GM21528 (cell line): ENCODE measurements around the gene KIF4B.
"Not testable (repeated sequence)": the region's sequence is repeated elsewhere in the genome, so short reads cannot be mapped to it uniquely, and the experiment has no call there.

ENCODE experiments used
- ATAC-seq: cut with Tn5 transposase; IDR thresholded peaks from one replicate; pipeline ENCODE4 v1.9.1; 2021; ENCODE audit warnings: mild to moderate bottlenecking, moderate library complexity; ENCODE audit not compliant: unreplicated experiment, low FRiP score

Gene KIF4B, protein sequence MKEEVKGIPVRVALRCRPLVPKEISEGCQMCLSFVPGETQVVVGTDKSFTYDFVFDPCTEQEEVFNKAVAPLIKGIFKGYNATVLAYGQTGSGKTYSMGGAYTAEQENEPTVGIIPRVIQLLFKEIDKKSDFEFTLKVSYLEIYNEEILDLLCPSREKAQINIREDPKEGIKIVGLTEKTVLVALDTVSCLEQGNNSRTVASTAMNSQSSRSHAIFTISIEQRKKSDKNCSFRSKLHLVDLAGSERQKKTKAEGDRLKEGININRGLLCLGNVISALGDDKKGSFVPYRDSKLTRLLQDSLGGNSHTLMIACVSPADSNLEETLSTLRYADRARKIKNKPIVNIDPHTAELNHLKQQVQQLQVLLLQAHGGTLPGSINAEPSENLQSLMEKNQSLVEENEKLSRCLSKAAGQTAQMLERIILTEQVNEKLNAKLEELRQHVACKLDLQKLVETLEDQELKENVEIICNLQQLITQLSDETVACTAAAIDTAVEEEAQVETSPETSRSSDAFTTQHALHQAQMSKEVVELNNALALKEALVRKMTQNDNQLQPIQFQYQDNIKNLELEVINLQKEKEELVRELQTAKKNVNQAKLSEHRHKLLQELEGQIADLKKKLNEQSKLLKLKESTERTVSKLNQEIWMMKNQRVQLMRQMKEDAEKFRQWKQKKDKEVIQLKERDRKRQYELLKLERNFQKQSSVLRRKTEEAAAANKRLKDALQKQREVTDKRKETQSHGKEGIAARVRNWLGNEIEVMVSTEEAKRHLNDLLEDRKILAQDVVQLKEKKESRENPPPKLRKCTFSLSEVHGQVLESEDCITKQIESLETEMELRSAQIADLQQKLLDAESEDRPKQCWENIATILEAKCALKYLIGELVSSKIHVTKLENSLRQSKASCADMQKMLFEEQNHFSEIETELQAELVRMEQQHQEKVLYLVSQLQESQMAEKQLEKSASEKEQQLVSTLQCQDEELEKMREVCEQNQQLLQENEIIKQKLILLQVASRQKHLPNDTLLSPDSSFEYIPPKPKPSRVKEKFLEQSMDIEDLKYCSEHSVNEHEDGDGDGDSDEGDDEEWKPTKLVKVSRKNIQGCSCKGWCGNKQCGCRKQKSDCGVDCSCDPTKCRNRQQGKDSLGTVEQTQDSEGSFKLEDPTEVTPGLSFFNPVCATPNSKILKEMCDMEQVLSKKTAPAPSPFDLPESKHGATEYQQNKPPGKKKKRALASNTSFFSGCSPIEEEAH

DNA sequence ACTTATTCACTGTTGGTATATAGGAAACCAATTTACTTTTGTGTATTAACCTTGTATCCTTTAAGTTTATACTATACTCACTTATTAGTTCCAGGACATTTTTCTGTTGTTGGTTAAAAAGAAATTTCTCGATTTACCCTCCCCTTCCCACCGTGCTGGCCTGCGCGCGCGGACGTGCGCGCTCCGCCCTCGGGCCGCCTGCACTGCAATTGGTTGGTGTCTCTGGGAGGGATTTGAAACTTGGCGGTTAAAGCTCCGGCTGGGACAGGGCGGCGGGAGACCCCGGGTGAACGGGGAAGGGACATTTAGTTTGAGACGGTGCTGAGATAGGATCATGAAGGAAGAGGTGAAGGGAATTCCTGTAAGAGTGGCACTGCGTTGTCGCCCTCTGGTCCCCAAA, at the start of gene KIF4B:
KIF4B (plus strand) TSS at position 230 of the 400 bp plus-strand sequence; CDS start at position 335, 105 bp downstream.
- ATAC-seq = no peak

DNA sequence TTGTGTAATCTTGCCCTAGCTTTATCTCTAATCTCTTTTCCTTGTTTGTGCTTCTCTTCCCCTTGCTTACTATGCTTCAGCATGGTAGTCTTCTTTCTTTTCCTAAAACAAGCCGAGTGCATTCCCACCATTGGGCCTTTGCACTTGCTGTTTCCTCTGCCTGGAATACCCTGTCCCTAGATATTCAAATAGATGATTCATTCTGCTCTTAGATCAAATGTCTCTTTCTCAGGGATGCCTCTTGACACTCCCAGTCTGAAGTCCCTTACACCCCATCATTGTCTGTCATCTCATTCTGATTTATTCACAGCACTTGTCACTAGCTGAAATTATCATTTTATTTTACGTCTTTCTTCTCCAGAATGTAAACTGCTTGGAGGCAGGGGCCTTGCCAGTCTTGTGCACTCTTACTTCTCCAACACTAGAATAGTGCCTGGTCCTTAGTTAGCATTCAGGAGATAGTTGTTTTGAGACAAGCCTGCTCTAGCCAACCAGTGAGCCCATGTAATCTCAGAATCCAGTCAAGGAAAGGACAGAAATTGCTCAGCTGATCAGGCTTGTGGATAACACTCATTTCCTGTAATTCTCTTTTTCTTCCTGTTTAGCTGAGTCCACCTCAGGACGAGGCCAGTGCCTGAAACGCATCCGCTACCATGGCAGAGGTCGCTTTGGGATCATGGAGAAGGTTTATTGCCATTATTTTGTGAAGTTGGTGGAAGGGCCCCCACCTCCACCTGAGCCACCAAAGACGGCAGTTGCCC, 47.3 kb upstream of the KIF4B start:
- no peak for ATAC-seq

DNA sequence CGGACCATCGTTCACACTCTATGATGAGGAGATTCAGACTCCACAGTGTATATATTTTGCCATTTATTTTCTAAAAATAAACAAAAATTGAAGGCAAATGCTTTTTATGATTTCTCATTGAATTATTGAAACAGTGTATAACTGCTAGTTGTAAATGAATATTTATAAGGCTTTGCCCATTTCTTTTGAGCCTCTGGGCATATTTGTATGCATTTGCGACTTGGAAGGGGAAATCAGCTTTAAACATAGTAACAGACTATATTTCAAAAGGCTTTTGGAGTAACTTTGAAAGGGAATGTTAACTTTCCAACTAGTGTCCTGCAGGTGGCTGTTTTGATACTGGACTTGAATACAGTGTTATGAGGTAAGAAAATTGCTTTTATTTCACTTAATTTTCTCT, 46.7 kb upstream of the KIF4B start:
- ATAC-seq = no peak

DNA sequence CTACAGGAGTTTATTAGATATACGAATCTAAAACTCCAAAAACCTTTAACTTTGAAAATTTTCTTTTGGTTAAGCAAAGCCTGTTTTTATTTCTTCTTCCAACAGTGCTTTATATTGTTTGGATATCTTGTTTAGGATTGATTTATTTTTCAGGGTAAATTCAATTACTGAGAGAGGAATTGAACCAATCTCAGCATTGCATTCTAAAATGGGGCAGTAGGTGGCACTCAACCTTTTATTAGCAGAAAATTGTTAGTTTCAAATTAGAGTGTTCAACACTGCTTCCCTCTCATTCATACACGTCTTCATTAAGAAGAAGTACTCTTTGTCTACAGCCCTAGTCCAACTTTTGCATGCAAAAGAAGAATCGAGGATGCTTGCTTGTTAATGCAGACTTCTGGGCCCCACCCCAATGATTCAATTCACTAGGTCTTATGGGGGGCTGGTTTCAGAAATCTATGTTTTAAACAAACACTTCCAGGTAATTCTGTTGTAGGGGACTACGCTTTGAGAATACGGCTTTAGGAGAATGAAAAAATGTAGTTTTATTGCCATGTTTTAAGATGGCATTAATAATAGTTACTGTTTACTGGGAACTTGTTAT, 46.0 kb upstream of the KIF4B start:
- ATAC-seq = no peak

DNA sequence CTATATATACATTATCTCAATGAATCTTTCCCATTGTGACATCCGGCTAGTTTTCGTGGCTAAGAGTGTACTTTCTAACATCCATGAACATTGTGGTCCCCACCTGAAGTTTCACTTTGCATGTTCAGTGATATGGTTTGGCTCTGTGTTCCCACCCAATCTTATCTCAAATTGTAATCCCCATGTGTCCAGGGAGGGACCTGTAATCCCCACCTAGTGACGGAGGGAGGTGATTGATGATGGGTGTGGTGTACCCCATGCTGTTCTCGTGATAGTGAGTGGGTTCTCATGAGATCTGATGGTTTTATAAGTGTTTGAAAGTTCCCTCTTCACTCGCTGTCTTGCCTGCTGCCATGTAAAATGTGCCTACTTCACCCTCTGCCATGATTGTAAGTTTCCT, 44.6 kb upstream of the KIF4B start:
- no peak for ATAC-seq

DNA sequence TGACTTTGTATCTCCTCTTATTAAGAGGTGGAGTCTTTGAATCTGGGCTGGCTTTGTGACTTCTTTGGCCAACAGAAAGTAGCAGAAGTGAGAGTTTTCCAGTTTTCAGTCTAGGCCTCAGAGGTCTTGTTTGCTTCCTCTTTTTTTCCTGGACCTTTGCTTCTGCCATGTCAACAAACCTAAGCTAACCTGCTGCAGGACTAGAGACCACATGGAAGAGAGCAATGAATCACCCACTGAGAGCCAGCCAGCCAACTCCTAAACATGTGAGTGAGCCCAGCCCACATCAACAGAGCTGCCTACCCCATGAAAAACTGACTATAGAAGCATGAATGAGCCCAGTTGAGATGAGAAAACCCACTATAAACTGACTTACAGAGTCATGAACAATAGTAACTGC, 42.8 kb upstream of the KIF4B start:
- ATAC-seq = no peak

DNA sequence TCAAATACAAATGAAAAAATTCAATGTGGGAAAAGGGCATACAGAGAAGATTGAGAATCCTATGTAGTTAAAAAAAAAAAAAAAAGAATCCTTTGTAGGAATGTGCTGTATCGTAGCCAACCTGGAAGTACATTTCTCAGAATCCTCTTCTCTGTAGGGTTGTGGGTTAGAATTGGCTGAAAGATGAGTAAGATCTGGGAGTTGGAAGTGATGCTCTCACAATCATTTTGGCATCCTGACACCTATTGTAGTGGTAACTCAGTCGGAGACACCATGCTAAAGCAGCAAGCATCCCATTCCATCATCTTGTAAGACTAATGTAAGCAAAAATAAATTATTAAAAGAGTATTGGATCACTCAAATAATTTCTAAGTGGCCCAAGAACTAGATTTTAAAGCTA, 42.1 kb upstream of the KIF4B start:
- no peak for ATAC-seq

DNA sequence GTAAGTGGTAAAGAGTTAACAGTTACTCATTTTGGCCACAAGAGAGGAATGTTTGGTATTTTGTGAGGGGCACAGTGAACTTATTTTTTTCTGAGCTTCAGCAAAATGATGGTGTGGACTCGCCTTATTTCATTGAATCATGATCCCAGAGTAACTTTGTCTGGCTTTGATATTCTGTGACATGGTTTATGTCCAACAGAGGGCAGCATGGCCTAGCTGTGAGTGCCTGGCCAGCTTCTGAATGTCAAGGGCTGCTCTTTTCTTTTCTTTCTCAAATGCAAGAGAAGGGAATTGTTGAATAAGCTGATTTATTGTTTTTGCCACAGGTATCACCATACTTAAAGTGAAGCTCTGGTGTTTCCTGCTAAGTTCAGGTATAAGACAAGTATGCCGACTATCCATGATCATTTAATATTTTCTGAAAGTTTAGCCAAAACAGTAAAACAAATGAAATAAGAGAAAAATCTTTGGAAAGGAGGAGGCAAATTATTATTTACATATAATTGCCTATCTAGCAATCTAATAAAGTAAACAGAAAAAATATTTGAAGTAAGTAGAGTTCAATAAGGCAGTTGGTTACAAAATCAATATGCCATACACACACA, 41.0 kb upstream of the KIF4B start:
- ATAC-seq = no peak

DNA sequence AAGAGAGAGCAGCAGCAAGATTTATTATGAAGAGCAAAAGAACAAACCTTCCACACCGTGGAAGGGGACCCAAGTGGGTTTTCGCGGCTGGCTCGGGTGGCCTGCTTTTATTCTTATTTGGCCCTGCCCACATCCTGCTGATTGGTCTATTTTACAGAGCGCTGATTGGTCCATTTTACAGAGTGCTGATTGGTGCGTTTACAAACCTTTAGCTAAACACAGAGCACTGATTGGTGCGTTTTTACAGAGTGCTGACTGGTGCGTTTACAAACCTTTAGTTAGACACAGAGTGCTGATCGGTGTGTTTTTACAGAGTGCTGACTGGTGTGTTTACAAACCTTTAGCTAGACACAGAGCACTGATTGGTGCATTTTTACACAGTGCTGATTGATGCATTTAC, 37.5 kb upstream of the KIF4B start:
- ATAC-seq = not testable (repeated sequence)

DNA sequence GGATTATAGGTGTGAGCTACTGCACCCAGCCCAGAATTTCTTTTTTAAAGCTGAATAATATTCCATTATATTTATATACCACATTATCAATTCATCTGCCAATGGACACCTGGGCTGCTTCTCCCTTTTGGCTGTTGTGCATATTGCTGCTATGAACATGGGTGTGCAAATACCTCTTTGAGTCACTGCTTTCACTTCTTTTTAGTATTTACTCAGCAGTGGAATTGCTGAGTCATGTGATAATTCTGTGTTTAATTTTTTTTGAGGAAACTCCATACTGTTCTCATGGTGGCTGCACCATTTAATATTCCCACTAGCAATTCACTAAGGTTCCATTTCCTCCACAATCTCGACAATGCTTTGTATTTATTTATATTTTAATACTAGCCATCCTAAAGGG, 36.1 kb upstream of the KIF4B start:
- no peak for ATAC-seq

DNA sequence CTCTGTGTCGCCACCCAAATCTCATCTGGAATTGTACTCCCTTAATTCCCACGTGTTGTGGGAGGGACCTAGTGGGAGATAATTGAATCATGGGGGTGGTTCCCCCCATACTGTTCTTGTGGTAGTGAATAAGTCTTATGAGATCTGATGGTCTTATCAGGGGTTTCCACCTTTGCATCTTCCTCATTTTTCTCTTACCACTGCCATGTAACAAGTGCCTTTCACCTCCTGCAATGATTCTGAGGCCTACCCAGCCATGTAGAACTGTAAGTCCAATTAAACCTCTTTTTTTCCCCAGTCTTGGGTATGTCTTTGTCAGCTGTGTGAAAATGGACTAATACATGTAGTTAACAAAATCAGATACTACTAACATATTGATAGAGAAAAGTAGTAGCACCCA, 35.3 kb upstream of the KIF4B start:
- ATAC-seq = not testable (repeated sequence)

DNA sequence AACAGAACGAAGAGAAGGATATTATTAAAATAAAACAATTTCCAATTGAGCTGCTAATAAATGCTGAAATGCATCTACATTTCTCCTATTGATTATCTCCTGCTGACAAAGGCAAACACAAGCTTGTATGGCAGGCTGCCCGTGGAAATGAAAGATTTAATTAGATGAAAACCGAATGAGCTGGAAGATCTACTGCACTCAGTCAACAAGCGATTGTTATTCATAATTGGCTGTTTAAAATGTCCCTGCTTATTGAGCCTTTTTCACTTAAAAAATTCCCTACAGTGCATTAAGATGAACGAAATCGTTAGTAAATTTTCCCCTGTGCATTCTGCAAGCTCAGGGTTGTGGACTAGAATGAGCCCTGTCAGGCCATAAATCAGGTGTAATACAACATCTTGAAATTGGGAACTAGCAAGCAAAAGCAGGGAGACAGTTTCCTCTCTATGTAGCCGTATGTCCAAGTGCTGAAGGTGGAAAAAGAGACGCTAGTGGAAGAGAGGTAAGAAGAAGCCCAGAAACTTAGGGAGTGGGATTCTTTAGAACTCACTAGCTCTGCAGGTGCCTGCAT, 28.5 kb upstream of the KIF4B start:
- no peak for ATAC-seq

DNA sequence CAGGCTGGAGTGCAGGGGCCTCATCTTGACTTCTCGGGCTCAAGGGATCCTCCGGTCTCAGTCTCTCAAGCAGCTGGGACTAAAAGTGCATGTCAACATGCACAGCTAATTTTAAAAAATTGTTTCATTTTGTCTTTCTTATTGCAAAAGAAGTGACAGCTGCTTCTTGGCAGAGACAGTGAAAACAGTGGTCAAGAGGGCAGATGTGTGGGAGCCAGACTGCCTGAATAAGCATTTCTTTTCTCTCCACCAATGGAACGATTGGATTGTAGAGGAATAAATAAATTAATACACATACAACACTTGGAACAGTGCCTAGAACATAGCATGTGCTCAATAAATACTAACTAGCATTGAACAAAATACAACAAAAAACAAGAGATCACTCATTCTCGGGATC, 27.4 kb upstream of the KIF4B start:
- no peak for ATAC-seq

DNA sequence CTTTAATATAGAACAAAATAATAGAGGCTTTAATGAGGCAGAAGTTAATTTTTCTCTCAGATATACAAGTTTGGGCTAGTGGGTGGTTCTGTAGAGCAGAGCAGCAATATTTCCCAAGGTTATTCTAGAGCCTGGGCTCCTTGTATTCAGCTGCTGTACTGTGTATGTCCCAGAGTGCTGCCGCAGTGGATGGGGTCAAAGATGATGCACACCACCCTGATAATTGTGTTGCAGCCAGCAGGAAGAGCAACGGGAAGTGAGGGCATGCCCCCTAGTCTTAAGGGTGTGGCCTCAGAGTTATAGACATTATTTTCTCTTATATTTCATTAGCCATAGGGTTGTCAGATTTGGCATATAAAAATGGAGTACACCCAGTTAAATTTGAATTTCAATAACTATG, 23.9 kb upstream of the KIF4B start:
- no peak for ATAC-seq

DNA sequence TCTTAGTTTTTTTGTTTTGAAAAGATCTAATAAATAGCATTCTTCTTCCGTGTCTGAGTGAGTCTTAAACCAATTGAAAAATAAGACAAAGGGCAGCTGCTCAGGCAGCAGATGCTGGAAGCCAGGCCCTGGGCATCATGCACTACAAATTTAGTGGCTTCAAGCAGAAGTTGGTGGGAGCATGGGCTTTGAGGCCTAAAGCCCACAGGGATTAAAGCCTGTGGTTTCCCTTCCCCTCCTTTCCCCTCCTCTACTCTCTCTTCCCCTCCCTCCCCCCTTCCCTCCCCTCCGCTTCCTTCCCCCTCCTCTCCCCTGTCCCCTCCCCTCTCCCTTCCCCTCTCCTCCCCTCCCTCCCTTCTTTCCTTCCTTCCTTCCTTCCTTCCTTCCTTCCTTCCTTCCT, 20.1 kb upstream of the KIF4B start:
- ATAC-seq = no peak

DNA sequence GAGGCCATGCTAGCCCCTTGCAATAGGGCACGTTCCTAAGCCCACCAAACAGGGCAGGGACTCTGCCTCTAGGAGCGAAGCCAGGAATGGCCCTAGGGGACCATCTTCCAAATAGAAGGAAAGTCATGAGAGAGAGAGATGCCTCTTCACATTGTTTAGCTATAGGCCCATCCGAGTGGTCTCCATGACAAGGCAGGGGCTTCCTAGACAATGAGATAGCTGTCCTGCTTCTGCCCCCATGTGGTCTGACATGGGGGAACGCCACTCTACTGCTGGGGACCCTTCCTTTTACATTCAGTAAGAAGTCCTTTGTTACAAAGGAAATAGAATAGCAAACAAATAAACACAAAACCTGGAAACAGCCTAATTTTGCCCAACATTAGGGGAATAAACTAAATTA, 17.9 kb upstream of the KIF4B start:
- no peak for ATAC-seq

DNA sequence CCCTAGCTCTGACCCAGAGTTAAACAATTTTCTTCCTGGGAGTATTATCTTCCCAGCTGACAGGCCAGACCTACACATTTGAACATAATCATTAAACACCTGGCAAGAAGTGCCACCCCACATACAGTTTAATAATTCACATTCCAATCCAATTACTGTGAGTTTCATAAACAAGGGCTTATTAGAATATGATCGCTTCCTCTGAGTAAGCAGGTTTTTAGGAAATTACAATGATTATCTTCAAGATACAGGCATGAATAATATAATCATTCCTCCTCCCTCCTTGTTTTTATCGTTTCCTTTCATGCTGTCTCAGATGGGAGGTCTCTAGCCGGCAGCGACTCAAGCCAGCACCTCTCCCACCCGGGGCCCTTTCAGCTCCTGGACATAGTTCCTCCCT, 15.8 kb upstream of the KIF4B start:
- no peak for ATAC-seq

DNA sequence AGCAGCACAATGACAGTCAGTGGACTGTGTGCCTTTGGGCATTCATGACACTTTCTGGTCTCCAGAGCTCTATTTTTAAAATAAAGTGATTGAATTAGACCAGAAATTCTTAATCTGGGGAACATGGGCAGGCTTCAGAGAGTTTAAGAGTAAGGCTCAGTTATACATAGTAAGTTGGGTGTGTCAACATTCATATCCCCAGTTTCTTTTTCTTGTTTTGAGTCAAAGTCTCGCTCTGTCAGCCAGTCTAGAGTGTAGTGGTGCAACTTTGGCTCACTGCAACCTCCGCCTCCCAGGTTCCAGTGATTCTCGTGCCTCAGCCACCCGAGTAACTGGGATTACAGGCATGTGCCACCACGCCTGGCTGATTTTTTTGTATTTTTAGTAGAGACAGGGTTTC, 13.7 kb upstream of the KIF4B start:
- ATAC-seq = no peak

DNA sequence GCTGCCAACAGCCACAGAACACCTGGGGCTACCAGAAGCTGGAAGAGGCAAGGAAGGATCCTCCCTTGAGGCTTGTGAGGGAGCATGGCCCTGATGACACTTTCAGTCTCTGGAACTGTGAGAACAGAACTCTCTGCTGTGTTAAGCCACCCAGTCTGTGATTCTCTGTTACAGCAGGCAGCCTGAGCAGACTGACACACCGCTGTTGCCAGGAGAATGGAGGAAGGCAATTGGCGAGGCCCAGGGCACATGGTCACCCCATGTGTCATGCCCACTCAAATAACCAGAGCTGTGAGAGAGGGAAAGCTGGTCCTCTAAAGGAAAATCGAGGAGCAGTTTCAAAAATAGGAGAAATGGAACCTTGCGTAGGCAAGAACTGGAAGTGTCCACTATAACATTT, 12.0 kb upstream of the KIF4B start:
- no peak for ATAC-seq
